GM12878 (cell line): Measurements from ENCODE around the gene NKD2.

Source experiments
- BCL11A ChIP-seq: IDR thresholded peaks from 2 replicates; pipeline ENCODE4 v1.6.1; 2011; ENCODE audit warnings: low read depth, low read length
- CEBPB ChIP-seq, 2 experiments: fragments of 150-350 bp in 1 of 2; IDR thresholded peaks; 2 replicates each; pipeline ENCODE4 v1.6.1; 2012 to 2014; ENCODE audit warnings: low read depth in 2 of 2, low read length in 2 of 2, borderline replicate concordance in 1 of 2, inconsistent platforms in 1 of 2
- CTCF ChIP-seq, 3 experiments: IDR thresholded peaks in 2 of 3; conservative IDR thresholded peaks in 1 of 3; 2 replicates each; pipeline ENCODE4 v1.5.1; 2011; ENCODE audit warnings: low read depth in 3 of 3, low read length in 3 of 3, mild to moderate bottlenecking in 3 of 3, control low read depth in 2 of 3, moderate library complexity in 2 of 3, inconsistent platforms in 1 of 3, mixed read lengths in 1 of 3; ENCODE audit not compliant: control insufficient read depth in 2 of 3, insufficient read depth in 1 of 3; ENCODE audit errors: extremely low read depth in 1 of 3
- DPF2 ChIP-seq: fragments of 450-650 bp; IDR thresholded peaks from 2 replicates; pipeline ENCODE4 v1.6.1; 2017; ENCODE audit warnings: mild to moderate bottlenecking
- IRF4 ChIP-seq: IDR thresholded peaks from 2 replicates; pipeline ENCODE4 v1.6.1; 2011; ENCODE audit warnings: low read depth, low read length
- MTA2 ChIP-seq: fragments of 450-650 bp; IDR thresholded peaks from 2 replicates; pipeline ENCODE4 v1.6.1; 2016; ENCODE audit warnings: low read depth, mild to moderate bottlenecking, moderate library complexity
- MYC ChIP-seq: IDR thresholded peaks from 2 replicates; pipeline ENCODE4 v1.6.1; 2011; ENCODE audit warnings: mild to moderate bottlenecking, low read length, moderate library complexity, inconsistent platforms; ENCODE audit not compliant: insufficient read depth, insufficient replicate concordance, insufficient read length, severe bottlenecking
- NR2C2 ChIP-seq: IDR thresholded peaks from 2 replicates; pipeline ENCODE4 v1.6.1; 2011; ENCODE audit warnings: borderline replicate concordance, low read depth; ENCODE audit not compliant: control insufficient read depth, insufficient read length
- PAX8 ChIP-seq: fragments of 450-650 bp; IDR thresholded peaks from 2 replicates; pipeline ENCODE4 v1.6.1; 2017; ENCODE audit warnings: mild to moderate bottlenecking, moderate library complexity
- POLR2AphosphoS5 ChIP-seq: IDR thresholded peaks from 2 replicates; pipeline ENCODE4 v1.6.1; 2011; ENCODE audit warnings: mild to moderate bottlenecking, low read length, inconsistent platforms
- RAD21 ChIP-seq: IDR thresholded peaks from 2 replicates; pipeline ENCODE4 v1.6.1; 2011; ENCODE audit warnings: mild to moderate bottlenecking, low read depth, low read length, moderate library complexity; ENCODE audit not compliant: insufficient read depth
- REST ChIP-seq: IDR thresholded peaks from 2 replicates; pipeline ENCODE4 v1.6.1; 2012; ENCODE audit warnings: mild to moderate bottlenecking, low read depth, low read length
- TCF7 ChIP-seq: IDR thresholded peaks from 2 replicates; pipeline ENCODE4 v1.6.1; 2014; ENCODE audit warnings: antibody characterized with exemption, borderline replicate concordance
- ZNF274 ChIP-seq: IDR thresholded peaks from one replicate; pipeline ENCODE4 v1.8.0; 2011; ENCODE audit not compliant: insufficient read length, insufficient read depth

GRCh38 chr5:1035421-1036405 is 27.1 kb downstream of the NKD2 start:
- TF ChIP-seq MTA2 (no peak), CTCF (IDR thresholded peaks at IDR 0.05 in 2 of 3, conservative IDR thresholded peaks at IDR 0.05 in 1 of 3; ENCODE audit: control insufficient read depth in 2 of 3, extremely low read depth in 1 of 3, insufficient read depth in 1 of 3, low read depth in 3 of 3, low read length in 3 of 3) (no peak), PAX8 (no peak), REST (no peak), TCF7 (no peak), ZNF274 (no peak), CEBPB (IDR thresholded peaks at IDR 0.05; ENCODE audit: borderline replicate concordance in 1 of 2, low read depth in 2 of 2, low read length in 2 of 2) (no peak), NR2C2 (no peak), POLR2AphosphoS5 (no peak), DPF2 (no peak), IRF4 (no peak), MYC (no peak), BCL11A (no peak), RAD21 (no peak)
